ENCODE measurements around the gene SHANK2.
"Not testable (repeated sequence)": the region's sequence is repeated elsewhere in the genome, so short reads cannot be mapped to it uniquely, and the experiment has no call there.

SHANK2 gene

GRCh38 chr11:71242391-71242790 is 10.0 kb downstream of the SHANK2 start:
- DNase-seq: no peak

- DNase-seq: no peak
Measured at GRCh38 chr11:71241721-71242259, 10.6 kb downstream of the SHANK2 start.

GRCh38 chr11:71240865-71241691 is 11.3 kb downstream of the SHANK2 start:
- DNase-seq: peak; percentile 73

- no peak for DNase-seq
Measured at GRCh38 chr11:71240061-71240690, 12.2 kb downstream of the SHANK2 start.

- no peak for DNase-seq
Measured at GRCh38 chr11:71239581-71239980, 12.8 kb downstream of the SHANK2 start.

- DNase-seq: no peak
Measured at GRCh38 chr11:71238941-71239340, 13.4 kb downstream of the SHANK2 start.

GRCh38 chr11:71238285-71238875 is 14.0 kb downstream of the SHANK2 start:
- DNase-seq: no peak

GRCh38 chr11:71237853-71238252 is 14.5 kb downstream of the SHANK2 start:
- no peak for DNase-seq

GRCh38 chr11:71236836-71237475 is 15.4 kb downstream of the SHANK2 start:
- no peak for DNase-seq

- DNase-seq: no peak
Measured at GRCh38 chr11:71235719-71236118, 16.7 kb downstream of the SHANK2 start.

GRCh38 chr11:71233896-71234852 is 18.2 kb downstream of the SHANK2 start:
- DNase-seq: not testable (repeated sequence)

- DNase-seq: no peak
Measured at GRCh38 chr11:71232364-71232763, 20.0 kb downstream of the SHANK2 start.

- DNase-seq: no peak
Measured at GRCh38 chr11:71228961-71229360, 23.4 kb downstream of the SHANK2 start.

GRCh38 chr11:71227058-71227659 is 25.2 kb downstream of the SHANK2 start:
- DNase-seq: no peak

GRCh38 chr11:71223671-71224660 is 28.4 kb downstream of the SHANK2 start:
- no peak for DNase-seq

- DNase-seq: no peak
Measured at GRCh38 chr11:71223081-71223405, 29.3 kb downstream of the SHANK2 start.

GRCh38 chr11:71222318-71223080 is 29.9 kb downstream of the SHANK2 start:
- no peak for DNase-seq

GRCh38 chr11:71221821-71222220 is 30.6 kb downstream of the SHANK2 start:
- DNase-seq: no peak

- DNase-seq: no peak
Measured at GRCh38 chr11:71221201-71221600, 31.2 kb downstream of the SHANK2 start.

Measured in OCI-M1 (cell line).